ENCODE results near the gene KDM3B.

DNA sequence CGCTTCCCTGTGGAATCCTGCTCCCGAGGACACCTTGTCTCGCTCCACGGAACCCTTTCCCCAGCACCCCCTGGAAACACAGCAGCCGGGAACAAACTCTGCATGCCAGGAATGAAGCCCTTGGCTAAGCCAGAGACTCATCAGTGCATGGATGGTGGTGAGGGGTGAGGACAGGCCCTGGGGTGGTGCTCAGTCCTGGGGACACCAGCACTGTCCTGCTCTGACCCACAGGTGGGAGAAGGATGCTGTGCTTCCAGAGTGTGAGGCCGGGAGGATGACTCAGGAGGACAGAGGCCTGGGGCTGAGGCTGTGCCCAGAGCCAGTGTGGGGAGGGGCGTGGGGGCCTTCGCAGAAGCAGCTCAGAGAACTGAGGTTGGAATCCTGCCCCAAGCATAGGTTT lies 101.6 kb downstream of the KDM3B start:
- TF ChIP-seq POLR2A (IDR thresholded peaks at IDR 0.05) (no peak), CTCF (IDR thresholded peaks at IDR 0.05) (no peak), EP300 (IDR thresholded peaks at IDR 0.05) (no peak)

All from suprapubic skin (tissue), 3 donors.